ENCODE measurements around the gene ITPR2. TPM values are rescaled to one million over a fixed set of nuclear protein-coding genes. Genes with fewer than 3 reads are reported as not detected.

ITPR2 gene
- total and polyA plus RNA-seq, 4 donors = 11.7 to 93.3 (median 35.4) TPM

DNA sequence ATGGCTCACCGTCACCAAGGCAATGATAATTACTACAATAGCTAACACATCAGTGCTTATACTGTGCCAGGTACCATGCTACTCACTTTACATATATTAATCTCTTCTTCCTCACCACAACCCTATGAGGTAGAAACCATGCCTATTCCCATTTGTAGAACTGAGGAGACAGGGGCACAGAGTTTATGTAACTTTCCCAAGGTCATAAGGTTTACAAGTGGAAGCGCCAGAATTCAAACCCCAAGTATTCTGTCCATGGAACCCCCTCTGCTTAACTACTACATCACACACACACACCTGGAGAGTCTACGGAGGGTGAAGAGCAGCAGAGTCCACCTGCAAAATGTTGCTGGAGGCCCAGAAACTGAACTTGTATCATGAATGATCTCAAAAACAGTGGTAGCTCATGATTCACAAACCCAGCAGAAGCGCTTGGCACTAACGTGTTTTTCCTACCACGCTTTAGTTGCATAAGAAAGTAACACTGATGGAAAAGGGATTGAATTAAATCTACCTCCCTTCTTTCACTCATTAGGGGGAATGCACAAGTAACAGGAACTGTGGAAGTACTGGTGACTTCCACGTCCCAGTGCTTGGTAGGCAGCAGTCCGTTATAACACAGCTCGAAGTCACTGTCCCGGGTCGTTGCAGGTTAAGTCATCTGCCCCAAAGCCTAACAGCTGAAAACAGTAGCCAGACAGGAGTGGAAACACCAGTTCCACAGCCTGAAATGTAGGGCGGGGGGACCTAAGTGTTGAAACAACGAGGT is 2.0 kb downstream of the ITPR2 start:
- Histone ChIP-seq H3K4me1 (ENCODE audit: control insufficient read depth in 4 of 4, insufficient read depth in 4 of 4, low read length in 3 of 4) (peaks cover 2 to 42% (median 19%) of the 10 kb centered on the region in 4 donors), H3K9me3 (ENCODE audit: control insufficient read depth in 4 of 4, low read length in 3 of 4) (no peaks in the 10 kb centered on the region), H3K27ac (ENCODE audit: low read depth in 1 of 2, low read length in 2 of 2) (peak overlapping the region; percentile 52 to 53), H3K9ac (ENCODE audit: low read depth in 1 of 2, low read length in 2 of 2) (peak overlapping the region in 1 of 2 donors; percentile 34), H3K27me3 (ENCODE audit: control insufficient read depth in 4 of 4, insufficient read depth in 4 of 4, low read length in 3 of 4) (no peaks in the 10 kb centered on the region), H3K36me3 (ENCODE audit: control insufficient read depth in 4 of 4, insufficient read depth in 3 of 4, low read depth in 1 of 4, low read length in 3 of 4) (no peaks in the 10 kb centered on the region), H3K4me3 (ENCODE audit: low read depth in 1 of 3, low read length in 3 of 3) (peak overlapping the region; percentile 37 to 77 (median 65))
- TF ChIP-seq JUND (IDR thresholded peaks at IDR 0.05) (no peak), FOXA1 (IDR thresholded peaks at IDR 0.05) (no peak), RXRA (IDR thresholded peaks at IDR 0.05) (peak in 1 of 2 donors; percentile 11), HNF4A (conservative IDR thresholded peaks at IDR 0.05) (peak in 1 of 2 donors; percentile 8), HNF4G (IDR thresholded peaks at IDR 0.05) (no peak), SP1 (IDR thresholded peaks at IDR 0.05) (no peak), RAD21 (IDR thresholded peaks at IDR 0.05) (peak in 1 of 2 donors; percentile 13), FOXA2 (IDR thresholded peaks at IDR 0.05) (no peak), YY1 (IDR thresholded peaks at IDR 0.05) (no peak), EGR1 (IDR thresholded peaks at IDR 0.05; ENCODE audit: low read depth in 2 of 2) (no peak), GABPA (IDR thresholded peaks at IDR 0.05 in 1 of 2, conservative IDR thresholded peaks at IDR 0.05 in 1 of 2) (no peak)
- TF ChIP-seq, protein P1, sequence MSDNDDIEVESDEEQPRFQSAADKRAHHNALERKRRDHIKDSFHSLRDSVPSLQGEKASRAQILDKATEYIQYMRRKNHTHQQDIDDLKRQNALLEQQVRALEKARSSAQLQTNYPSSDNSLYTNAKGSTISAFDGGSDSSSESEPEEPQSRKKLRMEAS (IDR thresholded peaks at IDR 0.05) = peak; percentile 30
- TF ChIP-seq, protein P2, sequence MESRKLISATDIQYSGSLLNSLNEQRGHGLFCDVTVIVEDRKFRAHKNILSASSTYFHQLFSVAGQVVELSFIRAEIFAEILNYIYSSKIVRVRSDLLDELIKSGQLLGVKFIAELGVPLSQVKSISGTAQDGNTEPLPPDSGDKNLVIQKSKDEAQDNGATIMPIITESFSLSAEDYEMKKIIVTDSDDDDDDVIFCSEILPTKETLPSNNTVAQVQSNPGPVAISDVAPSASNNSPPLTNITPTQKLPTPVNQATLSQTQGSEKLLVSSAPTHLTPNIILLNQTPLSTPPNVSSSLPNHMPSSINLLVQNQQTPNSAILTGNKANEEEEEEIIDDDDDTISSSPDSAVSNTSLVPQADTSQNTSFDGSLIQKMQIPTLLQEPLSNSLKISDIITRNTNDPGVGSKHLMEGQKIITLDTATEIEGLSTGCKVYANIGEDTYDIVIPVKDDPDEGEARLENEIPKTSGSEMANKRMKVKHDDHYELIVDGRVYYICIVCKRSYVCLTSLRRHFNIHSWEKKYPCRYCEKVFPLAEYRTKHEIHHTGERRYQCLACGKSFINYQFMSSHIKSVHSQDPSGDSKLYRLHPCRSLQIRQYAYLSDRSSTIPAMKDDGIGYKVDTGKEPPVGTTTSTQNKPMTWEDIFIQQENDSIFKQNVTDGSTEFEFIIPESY (IDR thresholded peaks at IDR 0.05) = no peak
- TF ChIP-seq, protein P3, sequence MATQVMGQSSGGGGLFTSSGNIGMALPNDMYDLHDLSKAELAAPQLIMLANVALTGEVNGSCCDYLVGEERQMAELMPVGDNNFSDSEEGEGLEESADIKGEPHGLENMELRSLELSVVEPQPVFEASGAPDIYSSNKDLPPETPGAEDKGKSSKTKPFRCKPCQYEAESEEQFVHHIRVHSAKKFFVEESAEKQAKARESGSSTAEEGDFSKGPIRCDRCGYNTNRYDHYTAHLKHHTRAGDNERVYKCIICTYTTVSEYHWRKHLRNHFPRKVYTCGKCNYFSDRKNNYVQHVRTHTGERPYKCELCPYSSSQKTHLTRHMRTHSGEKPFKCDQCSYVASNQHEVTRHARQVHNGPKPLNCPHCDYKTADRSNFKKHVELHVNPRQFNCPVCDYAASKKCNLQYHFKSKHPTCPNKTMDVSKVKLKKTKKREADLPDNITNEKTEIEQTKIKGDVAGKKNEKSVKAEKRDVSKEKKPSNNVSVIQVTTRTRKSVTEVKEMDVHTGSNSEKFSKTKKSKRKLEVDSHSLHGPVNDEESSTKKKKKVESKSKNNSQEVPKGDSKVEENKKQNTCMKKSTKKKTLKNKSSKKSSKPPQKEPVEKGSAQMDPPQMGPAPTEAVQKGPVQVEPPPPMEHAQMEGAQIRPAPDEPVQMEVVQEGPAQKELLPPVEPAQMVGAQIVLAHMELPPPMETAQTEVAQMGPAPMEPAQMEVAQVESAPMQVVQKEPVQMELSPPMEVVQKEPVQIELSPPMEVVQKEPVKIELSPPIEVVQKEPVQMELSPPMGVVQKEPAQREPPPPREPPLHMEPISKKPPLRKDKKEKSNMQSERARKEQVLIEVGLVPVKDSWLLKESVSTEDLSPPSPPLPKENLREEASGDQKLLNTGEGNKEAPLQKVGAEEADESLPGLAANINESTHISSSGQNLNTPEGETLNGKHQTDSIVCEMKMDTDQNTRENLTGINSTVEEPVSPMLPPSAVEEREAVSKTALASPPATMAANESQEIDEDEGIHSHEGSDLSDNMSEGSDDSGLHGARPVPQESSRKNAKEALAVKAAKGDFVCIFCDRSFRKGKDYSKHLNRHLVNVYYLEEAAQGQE (IDR thresholded peaks at IDR 0.05) = no peak
- DNase-seq (ENCODE audit: low spot score) = peak; percentile 43
- 33% methylated on average over 13 of the region's 13 CpGs for WGBS

DNA sequence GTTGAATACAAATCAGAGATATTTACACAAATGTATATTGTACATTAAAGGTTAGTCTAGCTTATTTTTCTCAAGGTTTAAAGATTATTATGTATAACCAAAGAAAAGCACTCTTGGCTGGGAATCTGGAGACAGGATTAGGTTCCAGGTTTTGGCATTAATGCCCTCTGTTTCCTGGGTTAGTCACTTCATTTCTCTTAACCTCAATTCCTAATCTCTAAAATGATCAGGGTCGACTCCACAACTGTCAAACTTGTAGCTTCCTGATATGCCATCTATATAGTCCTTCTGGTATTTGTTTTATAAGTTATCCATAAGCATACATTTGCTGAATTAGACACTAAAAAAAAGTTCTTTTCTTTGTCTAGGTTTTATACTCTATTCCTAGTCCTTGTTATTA is 2.6 kb downstream of the ITPR2 start:
- no peak for DNase-seq (ENCODE audit: low spot score)
- H3K36me3 ChIP-seq (ENCODE audit: control insufficient read depth in 4 of 4, insufficient read depth in 3 of 4, low read depth in 1 of 4, low read length in 3 of 4) = no peaks in the 10 kb centered on the region
- WGBS = 12% methylated on average over 1 of the region's 1 CpG
- H3K27ac ChIP-seq (ENCODE audit: low read depth in 1 of 2, low read length in 2 of 2) = peak overlapping the region; percentile 52 to 53
- H3K27me3 ChIP-seq (ENCODE audit: control insufficient read depth in 4 of 4, insufficient read depth in 4 of 4, low read length in 3 of 4) = no peaks in the 10 kb centered on the region
- H3K9me3 ChIP-seq (ENCODE audit: control insufficient read depth in 4 of 4, low read length in 3 of 4) = no peaks in the 10 kb centered on the region
- peaks cover 2 to 42% (median 19%) of the 10 kb centered on the region in 4 donors for H3K4me1 ChIP-seq (ENCODE audit: control insufficient read depth in 4 of 4, insufficient read depth in 4 of 4, low read length in 3 of 4)
- H3K4me3 ChIP-seq (ENCODE audit: low read depth in 1 of 3, low read length in 3 of 3) = peak overlapping the region; percentile 1 to 65 (median 37)
- H3K9ac ChIP-seq (ENCODE audit: low read depth in 1 of 2, low read length in 2 of 2) = peak overlapping the region in 1 of 2 donors; percentile 17
- TF ChIP-seq FOXA2 (IDR thresholded peaks at IDR 0.05) = no peak
- TF ChIP-seq, protein P2 (IDR thresholded peaks at IDR 0.05) = no peak
- no peak for TF ChIP-seq TAF1 (conservative IDR thresholded peaks at IDR 0.05)
